Parathyroid adenoma (tissue), 2 donors: ENCODE results near the gene NR2C2AP.
"Not testable (repeated sequence)": the region's sequence is repeated elsewhere in the genome, so short reads cannot be mapped to it uniquely, and the experiment has no call there.

Experiments
- H2AFZ ChIP-seq: fragments of 300-600 bp; sonication (generic); one replicate; pipeline ENCODE4 v1.7.0; 2017; ENCODE audit warnings: antibody characterized with exemption, mild to moderate bottlenecking
- H3K27ac ChIP-seq: fragments of 300-600 bp; sonication (generic); one replicate; pipeline ENCODE4 v1.7.0; 2017
- H3K27me3 ChIP-seq: fragments of 300-600 bp; sonication (generic); one replicate; pipeline ENCODE4 v1.7.0; 2017; ENCODE audit warnings: low read length; ENCODE audit not compliant: control insufficient read depth, insufficient read depth
- H3K36me3 ChIP-seq: fragments of 300-600 bp; sonication (generic); one replicate; pipeline ENCODE4 v1.7.0; 2017; ENCODE audit warnings: low read length; ENCODE audit not compliant: control insufficient read depth, insufficient read depth
- H3K4me1 ChIP-seq: fragments of 300-600 bp; sonication (generic); one replicate; pipeline ENCODE4 v1.7.0; 2017; ENCODE audit warnings: control low read depth
- H3K4me2 ChIP-seq: fragments of 300-600 bp; sonication (generic); one replicate; pipeline ENCODE4 v1.7.0; 2017; ENCODE audit warnings: low read length
- H3K4me3 ChIP-seq: fragments of 300-600 bp; sonication (generic); one replicate; pipeline ENCODE4 v1.7.0; 2017; ENCODE audit warnings: low read depth, low read length
- H3K79me2 ChIP-seq: fragments of 300-600 bp; sonication (generic); one replicate; pipeline ENCODE4 v1.7.0; 2017; ENCODE audit warnings: control low read depth
- H3K9ac ChIP-seq: fragments of 300-600 bp; sonication (generic); one replicate; pipeline ENCODE4 v1.7.0; 2017; ENCODE audit warnings: mild to moderate bottlenecking
- H3K9me3 ChIP-seq: fragments of 300-600 bp; sonication (generic); one replicate; pipeline ENCODE4 v1.7.0; 2017; ENCODE audit warnings: low read length; ENCODE audit not compliant: control insufficient read depth
- TF ChIP-seq, protein P1 (sequence below): fragments of 300-600 bp; sonication (generic); IDR thresholded peaks from one replicate; pipeline ENCODE4 v1.7.0; 2017; ENCODE audit warnings: antibody characterized with exemption, mild to moderate bottlenecking
- donor health status: primary hyperparathyroidism.

NR2C2AP gene

DNA sequence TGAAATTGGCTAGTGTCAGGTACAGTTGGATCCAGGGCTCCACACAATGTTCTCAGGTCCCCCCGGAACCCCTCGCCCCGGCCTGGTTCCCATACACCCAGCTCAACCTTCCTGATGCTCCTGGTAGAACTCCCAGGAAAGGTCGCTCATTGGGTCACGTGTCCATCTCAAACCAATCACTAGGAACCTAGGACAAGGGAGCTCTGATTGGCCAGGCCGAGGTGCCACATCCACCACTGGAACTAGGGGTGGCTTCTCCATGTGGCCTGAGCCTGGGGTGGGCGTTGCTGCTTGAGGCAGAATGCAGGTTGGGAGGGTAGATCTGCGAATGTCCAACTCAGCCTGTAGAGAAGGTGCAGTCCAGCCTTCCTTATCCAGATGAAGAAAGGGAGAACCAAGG is 26.3 kb downstream of the NR2C2AP start:
- no peaks in the 10 kb centered on the region for H3K27me3 ChIP-seq
- H3K9me3 ChIP-seq, result no peaks in the 10 kb centered on the region
- no peak overlapping the region for H3K27ac ChIP-seq
- H3K79me2 ChIP-seq, result no peaks in the 10 kb centered on the region
- no peak overlapping the region for H3K4me2 ChIP-seq
- no peak overlapping the region for H3K9ac ChIP-seq
- TF ChIP-seq, protein P1, sequence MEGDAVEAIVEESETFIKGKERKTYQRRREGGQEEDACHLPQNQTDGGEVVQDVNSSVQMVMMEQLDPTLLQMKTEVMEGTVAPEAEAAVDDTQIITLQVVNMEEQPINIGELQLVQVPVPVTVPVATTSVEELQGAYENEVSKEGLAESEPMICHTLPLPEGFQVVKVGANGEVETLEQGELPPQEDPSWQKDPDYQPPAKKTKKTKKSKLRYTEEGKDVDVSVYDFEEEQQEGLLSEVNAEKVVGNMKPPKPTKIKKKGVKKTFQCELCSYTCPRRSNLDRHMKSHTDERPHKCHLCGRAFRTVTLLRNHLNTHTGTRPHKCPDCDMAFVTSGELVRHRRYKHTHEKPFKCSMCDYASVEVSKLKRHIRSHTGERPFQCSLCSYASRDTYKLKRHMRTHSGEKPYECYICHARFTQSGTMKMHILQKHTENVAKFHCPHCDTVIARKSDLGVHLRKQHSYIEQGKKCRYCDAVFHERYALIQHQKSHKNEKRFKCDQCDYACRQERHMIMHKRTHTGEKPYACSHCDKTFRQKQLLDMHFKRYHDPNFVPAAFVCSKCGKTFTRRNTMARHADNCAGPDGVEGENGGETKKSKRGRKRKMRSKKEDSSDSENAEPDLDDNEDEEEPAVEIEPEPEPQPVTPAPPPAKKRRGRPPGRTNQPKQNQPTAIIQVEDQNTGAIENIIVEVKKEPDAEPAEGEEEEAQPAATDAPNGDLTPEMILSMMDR, result no peak
- H2AFZ ChIP-seq, result no peak overlapping the region
- H3K36me3 ChIP-seq, result no peaks in the 10 kb centered on the region
- no peak overlapping the region for H3K4me3 ChIP-seq
- H3K4me1 ChIP-seq, result no peaks in the 10 kb centered on the region

DNA sequence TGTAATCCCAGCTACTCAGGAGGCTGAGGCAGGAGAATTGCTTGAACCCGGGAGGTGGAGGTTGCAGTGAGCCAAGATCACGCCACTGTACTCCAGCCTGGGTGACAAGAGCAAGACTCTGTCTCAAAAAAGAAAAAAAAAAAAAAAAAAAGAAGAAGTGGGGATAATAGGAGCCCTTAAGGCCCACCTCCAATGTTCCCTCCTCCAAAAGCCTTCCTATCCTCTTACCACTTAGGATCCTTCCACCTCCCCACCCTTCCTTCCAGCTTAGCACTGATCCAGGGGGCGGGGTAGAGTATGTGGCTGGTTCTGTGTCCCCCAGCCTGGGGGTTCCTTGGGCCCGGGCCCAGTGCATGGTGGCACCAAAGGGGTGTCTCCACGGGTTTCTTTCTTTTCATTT is 30.0 kb downstream of the NR2C2AP start:
- H3K79me2 ChIP-seq, H2AFZ ChIP-seq, H3K27ac ChIP-seq, H3K4me3 ChIP-seq, H3K9me3 ChIP-seq, H3K4me2 ChIP-seq, H3K4me1 ChIP-seq, H3K9ac ChIP-seq, H3K27me3 ChIP-seq, H3K36me3 ChIP-seq: not testable (repeated sequence)

DNA sequence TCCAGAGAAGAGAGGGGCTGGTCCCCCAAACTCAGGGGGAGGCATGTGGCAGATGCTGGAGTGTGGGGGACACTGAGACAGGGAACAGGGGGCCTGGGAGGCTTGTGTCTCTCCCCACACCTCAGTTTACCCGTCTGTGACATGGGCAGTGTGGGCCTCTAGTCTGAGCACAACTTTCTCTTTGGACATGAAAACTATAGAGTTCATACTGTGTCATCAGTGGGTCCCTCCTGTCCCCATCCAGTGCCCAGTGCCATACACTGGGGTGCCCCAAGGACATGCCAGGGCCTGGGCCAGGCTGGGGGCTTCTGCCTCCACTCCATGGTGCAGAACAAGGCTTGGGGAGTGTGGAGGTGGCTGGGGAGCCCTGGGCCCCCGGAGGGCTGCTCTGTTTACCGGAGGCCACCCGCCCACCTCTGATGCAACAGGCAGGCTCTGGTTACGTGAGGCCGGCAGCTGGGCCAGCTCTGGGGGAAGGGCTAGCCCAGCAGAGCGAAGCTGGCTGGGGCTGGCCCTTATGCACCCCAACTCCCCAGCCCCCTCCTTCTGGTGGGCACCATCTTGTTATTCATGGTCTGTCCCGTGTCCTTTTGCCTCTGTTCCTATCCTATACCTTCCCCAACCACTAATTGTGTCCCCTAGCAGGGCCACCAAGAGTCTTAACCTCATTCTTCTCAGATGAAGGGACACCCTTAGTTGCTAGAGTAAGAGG is 31.2 kb downstream of the NR2C2AP start:
- no peak overlapping the region for H3K4me2 ChIP-seq
- TF ChIP-seq, protein P1, result no peak

DNA sequence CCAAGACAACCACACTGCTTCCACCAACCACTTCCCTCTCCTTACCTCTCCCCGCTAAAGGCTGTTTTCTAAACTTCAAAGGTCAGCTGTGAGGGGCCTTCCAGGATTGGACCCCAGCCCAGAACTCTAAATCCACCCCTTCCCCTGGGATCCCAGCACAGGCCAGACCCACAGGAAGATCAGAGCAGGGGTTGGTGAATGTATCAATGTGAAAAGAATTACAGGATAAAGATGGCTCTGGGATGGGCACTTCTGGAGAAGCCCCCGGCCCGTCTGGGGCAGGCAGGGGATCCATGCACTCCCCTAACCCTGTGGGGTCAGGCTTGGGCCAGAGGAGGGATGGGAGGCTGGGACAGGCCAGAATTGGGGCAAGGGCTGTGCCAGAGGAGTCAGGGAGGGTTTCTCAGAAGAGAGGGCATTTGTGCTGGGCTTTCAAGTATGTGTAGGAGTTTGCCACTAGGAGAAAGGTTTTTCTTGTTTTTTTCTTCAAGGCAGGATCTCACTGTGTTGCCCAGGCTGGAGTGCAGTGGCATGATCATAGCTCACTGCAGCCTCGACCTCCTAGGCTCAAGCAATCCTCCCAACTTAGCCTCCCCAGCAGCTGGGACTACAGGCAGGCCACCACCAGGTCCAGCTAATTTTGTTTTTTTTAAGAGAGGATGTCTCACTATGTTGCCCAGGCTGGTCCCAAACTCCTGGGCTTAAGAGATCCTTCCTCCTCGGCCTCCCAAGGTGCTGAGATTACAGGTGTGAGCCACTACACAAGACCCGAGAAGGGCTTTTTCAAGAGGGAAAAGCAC is 32.1 kb downstream of the NR2C2AP start:
- no peaks in the 10 kb centered on the region for H3K27me3 ChIP-seq
- TF ChIP-seq, protein P1, result no peak
- no peak overlapping the region for H3K27ac ChIP-seq
- H3K4me3 ChIP-seq, result no peak overlapping the region
- H3K4me2 ChIP-seq, result no peak overlapping the region
- no peaks in the 10 kb centered on the region for H3K79me2 ChIP-seq
- no peak overlapping the region for H3K9ac ChIP-seq
- no peaks in the 10 kb centered on the region for H3K9me3 ChIP-seq
- no peak overlapping the region for H2AFZ ChIP-seq
- no peaks in the 10 kb centered on the region for H3K36me3 ChIP-seq
- H3K4me1 ChIP-seq, result peaks cover 2% of the 10 kb centered on the region

More for the DNA sequence above, 31.2 kb downstream of the NR2C2AP start:
- peaks cover 2% of the 10 kb centered on the region for H3K4me1 ChIP-seq
- H3K4me3 ChIP-seq, result no peak overlapping the region
- H3K36me3 ChIP-seq, result no peaks in the 10 kb centered on the region
- H3K9ac ChIP-seq, result no peak overlapping the region
- H3K9me3 ChIP-seq, result no peaks in the 10 kb centered on the region
- no peaks in the 10 kb centered on the region for H3K79me2 ChIP-seq
- no peak overlapping the region for H2AFZ ChIP-seq
- H3K27me3 ChIP-seq, result no peaks in the 10 kb centered on the region
- no peak overlapping the region for H3K27ac ChIP-seq

DNA sequence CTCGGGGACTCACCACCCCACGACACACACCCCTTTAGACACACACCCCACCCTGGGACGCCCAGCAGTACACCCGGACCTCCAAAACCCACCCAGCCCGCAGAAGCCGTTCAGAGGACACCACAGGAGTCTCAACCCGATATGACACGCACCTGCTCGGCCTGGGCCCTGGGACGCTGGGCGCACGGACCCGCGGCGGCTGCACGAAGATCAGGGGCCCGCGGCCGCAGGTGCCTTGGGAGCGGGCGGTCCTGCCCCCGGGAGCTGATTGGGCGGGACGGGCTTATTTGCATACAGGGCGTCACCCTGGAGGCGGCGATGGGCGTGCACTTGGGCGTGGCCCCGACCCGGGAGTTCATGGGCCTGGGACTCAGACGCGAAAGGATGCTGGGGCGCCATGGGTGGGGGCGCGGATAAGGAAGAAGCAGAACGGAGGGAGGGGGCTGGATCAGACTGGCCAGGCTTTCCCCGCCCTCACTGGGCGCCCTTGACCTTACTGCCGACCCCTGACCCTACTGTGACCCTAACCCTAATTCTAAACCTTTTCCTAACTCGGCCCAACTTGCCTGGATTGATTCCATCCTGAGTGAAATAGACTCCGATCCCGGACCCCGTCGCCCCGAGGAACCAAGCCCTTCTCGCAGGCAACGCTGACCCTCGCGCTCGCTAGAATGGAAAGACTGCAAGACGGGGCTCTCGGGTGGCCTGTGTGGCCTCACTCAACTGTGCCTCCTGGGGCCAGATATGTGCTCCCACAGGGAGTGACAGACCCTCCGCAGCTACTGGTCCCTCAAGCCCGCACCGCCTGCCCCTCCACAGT is 33.0 kb downstream of the NR2C2AP start, which contains the start of gene MEF2B:
Gene MEF2B (minus strand): TSS at position 211 of the 820 bp plus-strand sequence. CDS start 19,528 bp downstream, outside the sequence.
- H3K4me3 ChIP-seq, result no peak within 1 kb of the TSS
- H3K36me3 ChIP-seq, result no peaks in the 10 kb centered on the region
- H3K4me2 ChIP-seq, result peak within 1 kb of the TSS; percentile 34
- H3K27me3 ChIP-seq, result no peaks in the 10 kb centered on the region
- no peak within 1 kb of the TSS for H3K27ac ChIP-seq
- TF ChIP-seq, protein P1, result no peak
- no peak within 1 kb of the TSS for H3K9ac ChIP-seq
- peaks cover 2% of the 10 kb centered on the region for H3K4me1 ChIP-seq
- H3K79me2 ChIP-seq, result no peaks in the 10 kb centered on the region
- H3K9me3 ChIP-seq, result no peaks in the 10 kb centered on the region
- H2AFZ ChIP-seq, result peak within 1 kb of the TSS; percentile 25
